ENCODE data around the gene MPG.

The MPG gene

GRCh38 chr16:60166-60565, 17.9 kb upstream of the MPG start:
- no peak for DNase-seq (ENCODE audit: low spot score)
- TF ChIP-seq CTCF (IDR thresholded peaks at IDR 0.05; ENCODE audit: extremely low read depth, missing control alignments): no peak

DNA sequence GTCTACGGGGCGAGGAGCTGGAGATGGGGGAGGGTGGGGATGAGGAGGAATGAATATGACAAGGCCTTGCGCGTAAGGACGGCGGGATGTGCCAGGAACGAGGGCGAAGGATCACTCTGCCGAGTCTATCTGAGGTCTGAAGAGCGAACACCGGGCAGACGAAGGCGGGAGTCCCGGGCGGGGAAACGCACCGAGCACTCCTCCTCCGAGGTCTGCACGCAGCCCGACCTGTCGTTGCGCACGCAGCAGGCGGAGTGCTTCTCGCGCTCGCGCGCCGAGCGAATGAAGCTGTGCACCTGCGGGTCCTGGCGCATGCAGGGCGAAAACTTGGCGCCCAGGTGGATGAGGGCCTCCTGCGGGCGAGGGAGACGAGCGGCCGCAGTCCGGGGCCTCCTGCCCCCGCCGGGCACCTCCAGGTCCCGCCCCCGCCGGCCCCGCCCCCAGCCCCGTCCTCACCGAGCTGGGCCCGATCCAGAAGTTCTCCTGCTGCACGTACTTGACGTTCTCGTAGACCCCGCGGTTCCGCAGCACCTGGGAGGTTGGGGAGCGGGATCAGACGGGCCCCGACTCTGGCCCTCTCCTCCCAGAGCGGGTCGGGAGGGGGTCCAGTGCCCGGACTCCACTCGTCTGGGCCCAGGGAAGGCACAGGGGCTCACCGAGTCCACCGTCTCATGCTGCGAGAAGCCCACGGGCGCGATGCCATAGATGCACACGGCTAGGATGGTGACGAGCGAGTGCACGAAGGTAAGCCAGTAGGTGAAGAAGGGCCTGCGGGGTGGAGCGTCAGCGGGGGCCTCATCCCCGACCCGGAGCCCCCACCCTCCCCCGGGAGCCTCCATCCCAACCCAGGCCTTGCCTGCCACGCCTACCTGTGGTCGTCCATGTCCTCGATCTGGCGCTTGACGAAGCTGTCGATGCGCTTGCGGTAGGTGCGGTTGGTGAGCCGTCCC, 16.8 kb upstream of the MPG start:
- no peak for TF ChIP-seq CTCF (IDR thresholded peaks at IDR 0.05; ENCODE audit: extremely low read depth, missing control alignments)
- no peak for DNase-seq (ENCODE audit: low spot score)

DNA sequence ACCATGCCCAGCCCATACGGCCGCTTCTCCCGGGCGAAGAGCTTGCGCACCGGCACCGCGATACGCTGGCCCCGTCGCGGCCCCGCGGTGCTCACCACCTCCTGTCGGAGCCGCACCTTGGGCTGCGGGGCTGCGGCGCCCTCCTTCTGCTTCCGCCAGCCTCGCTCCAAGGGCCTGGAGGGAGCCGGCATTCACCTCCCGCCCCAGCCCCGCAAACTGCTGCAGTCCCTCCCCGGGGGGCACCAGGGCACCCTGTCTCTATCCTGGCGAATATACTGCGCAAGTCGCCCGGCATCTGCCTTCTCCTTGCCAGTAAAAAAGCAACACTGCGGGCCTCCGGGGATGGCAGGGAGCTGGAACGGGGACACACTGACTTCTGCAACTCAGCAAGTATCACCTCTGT, 16.1 kb upstream of the MPG start:
- no peak for TF ChIP-seq CTCF (IDR thresholded peaks at IDR 0.05; ENCODE audit: extremely low read depth, missing control alignments)
- no peak for DNase-seq (ENCODE audit: low spot score)

DNA sequence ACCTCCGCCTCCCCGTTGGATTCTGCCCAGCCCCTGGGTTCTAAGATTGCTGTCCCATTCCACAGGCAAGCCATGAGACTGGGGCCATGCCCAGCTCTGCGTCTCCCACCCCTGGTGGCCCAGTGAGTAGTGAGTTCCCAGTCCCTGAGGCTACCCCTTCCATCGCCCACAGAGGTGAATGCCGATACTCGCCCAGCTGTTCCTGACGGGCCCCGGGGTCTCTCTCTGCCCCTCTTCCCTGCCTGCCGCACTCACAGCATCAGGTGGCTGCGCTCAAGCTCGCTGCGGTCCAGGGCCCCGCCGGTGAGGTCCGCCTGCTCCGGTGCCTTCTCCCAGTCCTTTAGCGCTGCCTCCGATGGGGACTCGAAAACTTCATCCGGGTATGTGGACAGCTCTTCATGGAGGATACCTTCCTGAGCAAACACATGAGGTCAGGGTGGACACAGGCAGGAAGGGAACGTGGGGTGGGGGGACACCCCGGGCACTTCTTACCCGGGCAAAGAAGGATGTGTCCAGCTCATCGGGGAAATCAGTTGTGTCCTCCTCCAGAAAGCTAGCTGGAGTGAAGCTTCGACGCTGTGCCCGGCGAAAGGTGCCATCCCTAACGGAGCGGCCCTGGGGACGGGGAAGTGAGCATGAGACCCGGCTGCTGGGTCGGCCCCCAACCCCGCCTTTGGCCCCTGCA, 15.6 kb upstream of the MPG start:
- no peak for TF ChIP-seq CTCF (IDR thresholded peaks at IDR 0.05; ENCODE audit: extremely low read depth, missing control alignments)

DNA sequence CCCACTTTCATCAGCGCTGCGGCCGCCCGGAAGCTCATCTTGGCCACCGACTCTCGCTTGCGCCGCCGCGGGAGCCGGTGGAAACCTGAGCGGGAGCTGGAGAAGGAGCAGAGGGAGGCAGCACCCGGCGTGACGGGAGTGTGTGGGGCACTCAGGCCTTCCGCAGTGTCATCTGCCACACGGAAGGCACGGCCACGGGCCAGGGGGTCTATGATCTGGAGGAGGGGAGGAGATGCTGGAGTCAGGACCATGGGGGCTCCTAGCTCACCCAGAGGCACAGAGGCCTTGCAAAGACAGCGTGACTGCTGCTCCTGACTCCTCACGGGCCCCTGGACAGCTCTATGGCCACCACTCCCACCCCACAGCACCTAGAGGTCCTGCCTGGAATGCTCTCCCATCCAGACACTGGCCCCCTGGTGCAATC, 15.0 kb upstream of the MPG start:
- no peak for DNase-seq (ENCODE audit: low spot score)
- no peak for TF ChIP-seq CTCF (IDR thresholded peaks at IDR 0.05; ENCODE audit: extremely low read depth, missing control alignments)

More for the DNA sequence above, 15.6 kb upstream of the MPG start:
- no peak for DNase-seq (ENCODE audit: low spot score)

DNA sequence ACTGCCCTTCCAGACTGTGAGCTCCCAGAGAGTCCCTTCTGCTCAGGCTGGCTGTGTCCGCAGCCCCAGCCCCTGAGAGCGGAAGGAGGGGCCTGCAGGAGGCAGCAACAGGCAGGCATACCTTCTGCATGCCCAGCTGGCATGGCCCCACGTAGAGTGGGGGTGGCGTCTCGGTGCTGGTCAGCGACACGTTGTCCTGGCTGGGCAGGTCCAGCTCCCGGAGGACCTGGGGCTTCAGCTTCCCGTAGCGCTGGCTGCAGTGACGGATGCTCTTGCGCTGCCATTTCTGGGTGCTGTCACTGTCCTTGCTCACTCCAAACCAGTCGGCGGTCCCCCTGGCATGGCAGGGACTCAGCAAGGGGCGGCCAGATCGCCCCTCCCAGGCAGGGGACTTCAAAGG, 14.6 kb upstream of the MPG start:
- DNase-seq (ENCODE audit: low spot score): no peak
- no peak for TF ChIP-seq CTCF (IDR thresholded peaks at IDR 0.05; ENCODE audit: extremely low read depth, missing control alignments)
